GM12878 (cell line): ENCODE results near the gene ARID1A. TPM values are rescaled to one million over a fixed set of nuclear protein-coding genes. Genes with fewer than 3 reads are reported as not detected.
A peak's percentile ranks its signal among the peaks of the same experiment; 100 is the strongest.

ENCODE experiments used
- ATAC-seq: fragments of 200-7000 bp; cut with Tn5 transposase; 3 replicates; pipeline ENCODE4 v1.9.1; 2020; ENCODE audit warnings: mild to moderate bottlenecking, moderate library complexity
- BruUV-seq: library from RNA; stranded (reverse); fragments of 400-500 nt; replicated peaks from 2 replicates; lab custom pipeline; 2021; lab: Mats Ljungman, UMichigan
- CTCF ChIA-PET: fragments of 300-600 bp; sonication (Branson Sonifier 250); formaldehyde crosslinking; extraction: SDS; loops from one replicate; lab custom pipeline; 2021; ENCODE audit warnings: inconsistent platforms; lab: Yijun Ruan, JAX
- POLR2A ChIA-PET: fragments of 350-600 bp; formaldehyde crosslinking; extraction: SDS; loops from one replicate; lab custom pipeline; 2021; ENCODE audit warnings: inconsistent platforms; lab: Charles Lee
- RAD21 ChIA-PET: fragments of 300-600 bp; sonication (Branson Sonifier 250); formaldehyde crosslinking; loops from one replicate; lab custom pipeline; 2023; ENCODE audit warnings: antibody characterized with exemption; ENCODE audit not compliant: unreplicated experiment; lab: Charles Lee
- SMC1A ChIA-PET: fragments of 300-600 bp; sonication (Branson Sonifier 250); formaldehyde crosslinking; loops from one replicate; lab custom pipeline; 2023; ENCODE audit not compliant: unreplicated experiment, uncharacterized antibody; lab: Charles Lee
- DNase-seq: peaks from one replicate; pipeline ENCODE4 v3.0.0-alpha.2; 2011; ENCODE audit warnings: low read depth, low spot score
- FAIRE-seq: peaks from 3 replicates; lab custom pipeline; 2011; peaks lifted over from hg19 to GRCh38; lab: Jason Lieb, UNC
- H2AFZ ChIP-seq: 2 replicates; pipeline ENCODE4 v1.6.0; 2011; ENCODE audit warnings: low read depth, low read length, control low read depth; ENCODE audit not compliant: control insufficient read depth
- H3K27ac ChIP-seq: 2 replicates; pipeline ENCODE4 v1.5.1; 2011; ENCODE audit warnings: control low read depth; ENCODE audit not compliant: control insufficient read depth, insufficient read depth
- H3K27me3 ChIP-seq, 2 experiments: replicated peaks in 1 of 2; 2 replicates each; pipeline versions ENCODE4 v1.6.0 to v1.6.1; 2011; ENCODE audit warnings: low read length in 1 of 2; ENCODE audit not compliant: control insufficient read depth in 2 of 2, insufficient read depth in 2 of 2
- H3K36me3 ChIP-seq, 2 experiments: 2 replicates each; pipeline ENCODE4 v1.5.1; 2011; ENCODE audit warnings: low read length in 1 of 2; ENCODE audit not compliant: control insufficient read depth in 2 of 2, insufficient read depth in 2 of 2
- H3K4me1 ChIP-seq: 2 replicates; pipeline ENCODE4 v1.6.1; 2011; ENCODE audit warnings: mild to moderate bottlenecking, low read length, moderate library complexity, mixed read lengths; ENCODE audit not compliant: control insufficient read depth, insufficient read depth
- H3K4me2 ChIP-seq: 2 replicates; pipeline ENCODE4 v1.6.0; 2011; ENCODE audit warnings: control low read depth; ENCODE audit not compliant: control insufficient read depth, insufficient read depth
- H3K4me3 ChIP-seq: fragments of 200-600 bp; sonication (generic); 2 replicates; pipeline ENCODE4 v1.5.1; 2016
- H3K79me2 ChIP-seq: 2 replicates; pipeline ENCODE4 v1.6.0; 2011; ENCODE audit warnings: low read length; ENCODE audit not compliant: control insufficient read depth, insufficient read depth
- H3K9ac ChIP-seq: 2 replicates; pipeline ENCODE4 v1.8.0; 2011; ENCODE audit warnings: low read length, control low read depth, mixed read lengths; ENCODE audit not compliant: control insufficient read depth, insufficient read depth
- H3K9me3 ChIP-seq: replicated peaks from 3 replicates; pipeline ENCODE4 v1.5.1; 2011; ENCODE audit warnings: mild to moderate bottlenecking, low read length; ENCODE audit not compliant: control insufficient read depth, insufficient read depth
- H4K20me1 ChIP-seq: 2 replicates; pipeline ENCODE4 v1.6.0; 2011; ENCODE audit not compliant: control insufficient read depth, insufficient read depth
- BMI1 ChIP-seq: fragments of 450-650 bp; IDR thresholded peaks from 2 replicates; pipeline ENCODE4 v1.6.1; 2016; ENCODE audit warnings: mild to moderate bottlenecking, moderate library complexity, borderline replicate concordance
- NFIC ChIP-seq: IDR thresholded peaks from 2 replicates; pipeline ENCODE4 v1.6.1; 2012; ENCODE audit warnings: low read depth, mild to moderate bottlenecking, inconsistent platforms, low read length, moderate library complexity
- POLR2A ChIP-seq: IDR thresholded peaks from 2 replicates; pipeline ENCODE4 v1.6.1; 2011; ENCODE audit warnings: low read depth, mild to moderate bottlenecking, low read length
- TCF7 ChIP-seq: IDR thresholded peaks from 2 replicates; pipeline ENCODE4 v1.6.1; 2014; ENCODE audit warnings: antibody characterized with exemption, borderline replicate concordance
- in situ Hi-C: fragments of 300-500 bp; cut with MboI; formaldehyde crosslinking; loops from 9 replicates; pipeline ENCODE4 v1.14.3; 2018; ENCODE audit warnings: mixed read lengths
- intact Hi-C: fragments of 100-400 bp; cut with micrococcal nuclease; formaldehyde crosslinking; loops from one replicate; pipeline ENCODE4 v1.14.2; 2022; ENCODE audit not compliant: unreplicated experiment
- polyA plus RNA-seq, 11 experiments: library from polyadenylated mRNA; depleted of rRNA in 4 of 11; unstranded in 6 of 11; stranded (reverse) in 5 of 11; fragments of >200 nt; fragmentation: Nextera tagmentation in 4 of 11; fragmentation: Illumina TruSeq in 1 of 11; extraction: Ambion mirVana in 4 of 11; extraction: Trizol in 1 of 11; gene quantifications; 1 replicate in 1 of 11; 2 replicates in 10 of 11; pipeline versions ENCODE4 v1.2.1 to v1.2.3, GENCODE V29; 2011 to 2016; ENCODE audit warnings: inconsistent platforms in 2 of 11, missing spikeins in 2 of 11, low read depth in 1 of 11
- total RNA-seq, 4 experiments: library from RNA; depleted of rRNA in 3 of 4; stranded (reverse); fragments of >200 nt in 3 of 4; fragmentation: Illumina TruSeq in 1 of 4; extraction: Trizol in 1 of 4; gene quantifications; 2 replicates each; pipeline versions ENCODE4 v1.2.1 to v1.2.3, GENCODE V29; 2013 to 2021
- TF ChIP-seq, protein P1 (sequence below): fragments of 450-650 bp; IDR thresholded peaks from 2 replicates; pipeline ENCODE4 v1.6.1; 2017; ENCODE audit warnings: mild to moderate bottlenecking

Gene ARID1A
- total and polyA plus RNA-seq, 10 of the 15 experiments (the other 5 are each of a cell fraction or from before 2014, with no cell fraction given): 10.0 to 98.0 (median 23.5) TPM

GRCh38 chr1:26726784-26727183 is 31.0 kb downstream of the ARID1A start (continued):
- TF ChIP-seq BMI1 (no peak), NFIC (no peak), TCF7 (no peak)

- intact Hi-C loops (no loop called here), in situ Hi-C loops (no loop called here)
- Histone ChIP-seq H4K20me1 (peaks cover 6% of the 10 kb centered on the region; the same call in 1 of the 2 replicates), H3K9ac (no peak overlapping the region), H3K9me3 (no peaks in the 10 kb centered on the region), H3K4me2 (no peak overlapping the region), H2AFZ (no peak overlapping the region), H3K4me1 (peaks cover 33% of the 10 kb centered on the region), H3K4me3 (no peak overlapping the region), H3K27ac (no peak overlapping the region), H3K36me3 (peaks cover 11 to 13% of the 10 kb centered on the region in 2 experiments), H3K27me3 (no peaks in the 10 kb centered on the region), H3K79me2 (peaks cover 73% of the 10 kb centered on the region)
- SMC1A ChIA-PET: interaction anchor here (0.6 to 10.0 kb wide), 17 partner anchors 10 to 128 kb away, joined by 3 to 128 read pairs (median 5); partner anchors contain the start of gene PIGV
- ATAC-seq: no peak
- TF ChIP-seq POLR2A: 0 out of 2 replicates have a peak, but pooled peaks have one; percentile 23
- TF ChIP-seq, protein P1, sequence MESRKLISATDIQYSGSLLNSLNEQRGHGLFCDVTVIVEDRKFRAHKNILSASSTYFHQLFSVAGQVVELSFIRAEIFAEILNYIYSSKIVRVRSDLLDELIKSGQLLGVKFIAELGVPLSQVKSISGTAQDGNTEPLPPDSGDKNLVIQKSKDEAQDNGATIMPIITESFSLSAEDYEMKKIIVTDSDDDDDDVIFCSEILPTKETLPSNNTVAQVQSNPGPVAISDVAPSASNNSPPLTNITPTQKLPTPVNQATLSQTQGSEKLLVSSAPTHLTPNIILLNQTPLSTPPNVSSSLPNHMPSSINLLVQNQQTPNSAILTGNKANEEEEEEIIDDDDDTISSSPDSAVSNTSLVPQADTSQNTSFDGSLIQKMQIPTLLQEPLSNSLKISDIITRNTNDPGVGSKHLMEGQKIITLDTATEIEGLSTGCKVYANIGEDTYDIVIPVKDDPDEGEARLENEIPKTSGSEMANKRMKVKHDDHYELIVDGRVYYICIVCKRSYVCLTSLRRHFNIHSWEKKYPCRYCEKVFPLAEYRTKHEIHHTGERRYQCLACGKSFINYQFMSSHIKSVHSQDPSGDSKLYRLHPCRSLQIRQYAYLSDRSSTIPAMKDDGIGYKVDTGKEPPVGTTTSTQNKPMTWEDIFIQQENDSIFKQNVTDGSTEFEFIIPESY: no peak
- DNase-seq: no peak
- CTCF ChIA-PET: interaction anchor here (1.0 to 2.3 kb wide), 11 partner anchors 10 to 123 kb away, joined by 3 to 12 read pairs (median 4); no protein-coding TSS in a partner anchor
- no TSS peak for BruUV-seq
- POLR2A ChIA-PET: interaction anchor here (0.8 to 2.9 kb wide), 4 partner anchors 15 to 41 kb away, joined by 3 to 9 read pairs (median 4); no protein-coding TSS in a partner anchor
- RAD21 ChIA-PET: interaction anchor here (0.5 to 3.7 kb wide), 5 partner anchors 14 to 63 kb away, joined by 3 to 11 read pairs (median 5); no protein-coding TSS in a partner anchor
- FAIRE-seq: no peak
Measured at GRCh38 chr1:26727476-26727875, 31.7 kb downstream of the ARID1A start.
